Measurements from ENCODE around the gene SPZ1. TPM values are rescaled to one million over a fixed set of nuclear protein-coding genes. Genes with fewer than 3 reads are reported as not detected.

The SPZ1 gene
- total and polyA plus RNA-seq, 2 donors (not counting 1 experiment from before 2014, with no cell fraction given), result not detected

- no peak overlapping the region for H2AFZ ChIP-seq (ENCODE audit: insufficient read depth, low read depth, low read length, poor library complexity, severe bottlenecking)
- no peaks in the 10 kb centered on the region for H3K79me2 ChIP-seq (ENCODE audit: control insufficient read depth, insufficient read depth, low read length)
- 75% methylated on average over 1 of the region's 2 CpGs for WGBS (ENCODE audit: insufficient coverage)
- Mint-ChIP-seq H3K4me1 (no peaks in the 10 kb centered on the region), H3K27ac (no peak overlapping the region), H3K27me3 (no peaks in the 10 kb centered on the region), H3K4me3 (no peak overlapping the region), H3K9me3 (ENCODE audit: insufficient read depth) (no peaks in the 10 kb centered on the region)
- ChIA-PET CTCF (interaction anchor here (0.6 to 1.0 kb wide), 2 partner anchors 20 to 628 kb away, joined by 3 read pairs; no protein-coding TSS in a partner anchor), POLR2A (no interaction called here)
- no peaks in the 10 kb centered on the region for H4K20me1 ChIP-seq (ENCODE audit: control insufficient read depth, insufficient read depth, low read length, poor library complexity, severe bottlenecking)
- no peak overlapping the region for H3K4me2 ChIP-seq (replicated peaks; ENCODE audit: low read depth, low read length, poor library complexity, severe bottlenecking)
- ATAC-seq (ENCODE audit: low read depth) (no peak), DNase-seq (no peak)
- H3K9me3 ChIP-seq (ENCODE audit: control extremely low read depth in 1 of 3, control insufficient read depth in 2 of 3, insufficient read depth in 1 of 3, low read length in 2 of 3), result no peaks in the 10 kb centered on the region
- no peak overlapping the region for H3K27ac ChIP-seq (ENCODE audit: low read length in 2 of 2)
- no peaks in the 10 kb centered on the region for H3K36me3 ChIP-seq (replicated peaks in 1 of 2; ENCODE audit: control extremely low read depth in 1 of 2, control insufficient read depth in 1 of 2, extremely low read depth in 1 of 2, insufficient read depth in 2 of 2, low read length in 1 of 2)
- H3K4me1 ChIP-seq (ENCODE audit: control insufficient read depth in 2 of 2, insufficient read depth in 2 of 2, low read length in 2 of 2), result no peaks in the 10 kb centered on the region
- H3K4me3 ChIP-seq (ENCODE audit: control extremely low read depth in 1 of 5, extremely low read depth in 1 of 5, insufficient read depth in 1 of 5, low read depth in 2 of 5, low read length in 4 of 5), result no peak overlapping the region
- TF ChIP-seq CTCF (IDR thresholded peaks at IDR 0.05) (no peak), EZH2 (IDR thresholded peaks at IDR 0.05; ENCODE audit: borderline replicate concordance, insufficient read depth, low read depth, low read length, poor library complexity, severe bottlenecking) (no peak)
- no peaks in the 10 kb centered on the region for H3K27me3 ChIP-seq (replicated peaks in 1 of 4; ENCODE audit: control extremely low read depth in 1 of 4, control insufficient read depth in 3 of 4, insufficient read depth in 4 of 4, low read length in 3 of 4)
- intact Hi-C loops (cut with micrococcal nuclease), result no loop called here
- no peak overlapping the region for H3K9ac ChIP-seq (ENCODE audit: low read length)
Observed at GRCh38 chr5:80288177-80288576, 31.6 kb upstream of the SPZ1 start.

- no peak for TF ChIP-seq CTCF (IDR thresholded peaks at IDR 0.05)
- no peak for TF ChIP-seq EZH2 (IDR thresholded peaks at IDR 0.05; ENCODE audit: borderline replicate concordance, insufficient read depth, low read depth, low read length, poor library complexity, severe bottlenecking)
- no peak overlapping the region for H3K4me2 ChIP-seq (replicated peaks; ENCODE audit: low read depth, low read length, poor library complexity, severe bottlenecking)
- intact Hi-C loops (cut with micrococcal nuclease), result no loop called here
- H2AFZ ChIP-seq (ENCODE audit: insufficient read depth, low read depth, low read length, poor library complexity, severe bottlenecking), result no peak overlapping the region
- CTCF ChIA-PET, result interaction anchor here (1.3 to 1.8 kb wide), 2 partner anchors 18 to 196 kb away, joined by 3 to 8 read pairs; no protein-coding TSS in a partner anchor
- H3K27ac ChIP-seq (ENCODE audit: low read length in 2 of 2), result no peak overlapping the region
- H3K9me3 ChIP-seq (ENCODE audit: control extremely low read depth in 1 of 3, control insufficient read depth in 2 of 3, insufficient read depth in 1 of 3, low read length in 2 of 3), result no peaks in the 10 kb centered on the region
- no peaks in the 10 kb centered on the region for H3K36me3 ChIP-seq (replicated peaks in 1 of 2; ENCODE audit: control extremely low read depth in 1 of 2, control insufficient read depth in 1 of 2, extremely low read depth in 1 of 2, insufficient read depth in 2 of 2, low read length in 1 of 2)
- no peaks in the 10 kb centered on the region for H4K20me1 ChIP-seq (ENCODE audit: control insufficient read depth, insufficient read depth, low read length, poor library complexity, severe bottlenecking)
- H3K9ac ChIP-seq (ENCODE audit: low read length), result no peak overlapping the region
- no peaks in the 10 kb centered on the region for H3K4me1 ChIP-seq (ENCODE audit: control insufficient read depth in 2 of 2, insufficient read depth in 2 of 2, low read length in 2 of 2)
- no peaks in the 10 kb centered on the region for H3K27me3 Mint-ChIP-seq
- DNase-seq (no peak), ATAC-seq (ENCODE audit: low read depth) (no peak)
- H3K79me2 ChIP-seq (ENCODE audit: control insufficient read depth, insufficient read depth, low read length), result no peaks in the 10 kb centered on the region
- H3K27me3 ChIP-seq (replicated peaks in 1 of 4; ENCODE audit: control extremely low read depth in 1 of 4, control insufficient read depth in 3 of 4, insufficient read depth in 4 of 4, low read length in 3 of 4), result no peaks in the 10 kb centered on the region
- POLR2A ChIA-PET, result no interaction called here
- H3K4me3 Mint-ChIP-seq, result no peak overlapping the region
- no peaks in the 10 kb centered on the region for H3K4me1 Mint-ChIP-seq
- no peaks in the 10 kb centered on the region for H3K9me3 Mint-ChIP-seq (ENCODE audit: insufficient read depth)
- WGBS (ENCODE audit: insufficient coverage), result 86% methylated on average over 1 of the region's 2 CpGs
- no peak overlapping the region for H3K4me3 ChIP-seq (ENCODE audit: control extremely low read depth in 1 of 5, extremely low read depth in 1 of 5, insufficient read depth in 1 of 5, low read depth in 2 of 5, low read length in 4 of 5)
- H3K27ac Mint-ChIP-seq, result no peak overlapping the region
Observed at GRCh38 chr5:80289320-80289719, 30.5 kb upstream of the SPZ1 start.

Data from B cell (primary cell).